Liver (tissue), 9 donors: ENCODE data around the gene ULK4. TPM values are rescaled to one million over a fixed set of nuclear protein-coding genes. Genes with fewer than 3 reads are reported as not detected.

Experiments
- DNase-seq: peaks from one replicate; pipeline ENCODE4 v3.0.0-alpha.2; 2017; ENCODE audit warnings: low spot score
- H3K27ac ChIP-seq, 2 donors: one replicate each; pipeline ENCODE4 v1.7.0; 2013; ENCODE audit warnings: inconsistent platforms in 2 of 2, low read length in 2 of 2, control low read depth in 1 of 2, low read depth in 1 of 2, mild to moderate bottlenecking in 1 of 2
- H3K27me3 ChIP-seq, 4 donors: one replicate each; pipeline versions ENCODE4 v1.6.1 to v1.7.0; 2013; ENCODE audit warnings: low read length in 3 of 4, inconsistent platforms in 1 of 4, mild to moderate bottlenecking in 1 of 4, moderate library complexity in 1 of 4; ENCODE audit not compliant: control insufficient read depth in 4 of 4, insufficient read depth in 4 of 4
- H3K36me3 ChIP-seq, 4 donors: one replicate each; pipeline versions ENCODE4 v1.6.1 to v1.7.0; 2013; ENCODE audit warnings: low read length in 3 of 4, mild to moderate bottlenecking in 3 of 4, low read depth in 1 of 4, moderate library complexity in 1 of 4; ENCODE audit not compliant: control insufficient read depth in 4 of 4, insufficient read depth in 3 of 4
- H3K4me1 ChIP-seq, 4 donors: one replicate each; pipeline versions ENCODE4 v1.6.1 to v1.7.0; 2013; ENCODE audit warnings: low read length in 3 of 4, mild to moderate bottlenecking in 3 of 4, moderate library complexity in 1 of 4; ENCODE audit not compliant: control insufficient read depth in 4 of 4, insufficient read depth in 4 of 4
- H3K4me3 ChIP-seq, 3 donors: one replicate each; pipeline versions ENCODE4 v1.6.1 to v1.7.0; 2013; ENCODE audit warnings: low read length in 3 of 3, control low read depth in 1 of 3, low read depth in 1 of 3, mild to moderate bottlenecking in 1 of 3
- H3K9ac ChIP-seq, 2 donors: one replicate each; pipeline ENCODE4 v1.7.0; 2013; ENCODE audit warnings: low read length in 2 of 2, mild to moderate bottlenecking in 2 of 2, moderate library complexity in 2 of 2, control low read depth in 1 of 2, low read depth in 1 of 2
- H3K9me3 ChIP-seq, 4 donors: one replicate each; pipeline versions ENCODE4 v1.6.1 to v1.7.0; 2013; ENCODE audit warnings: low read length in 3 of 4; ENCODE audit not compliant: control insufficient read depth in 4 of 4
- EGR1 ChIP-seq, 2 donors: IDR thresholded peaks; 2 replicates each; pipeline ENCODE4 v1.6.1; 2016 to 2018; ENCODE audit warnings: antibody characterized with exemption in 2 of 2, low read depth in 2 of 2
- FOXA1 ChIP-seq: IDR thresholded peaks from 2 replicates; pipeline ENCODE4 v1.6.1; 2016; ENCODE audit warnings: antibody characterized with exemption
- FOXA2 ChIP-seq: IDR thresholded peaks from 2 replicates; pipeline ENCODE4 v1.6.1; 2016; ENCODE audit warnings: antibody characterized with exemption
- GABPA ChIP-seq, 2 donors: IDR thresholded peaks in 1 of 2; conservative IDR thresholded peaks in 1 of 2; 2 replicates each; pipeline ENCODE4 v1.6.1; 2016; ENCODE audit warnings: antibody characterized with exemption in 2 of 2, mild to moderate bottlenecking in 1 of 2, moderate library complexity in 1 of 2
- HNF4A ChIP-seq, 2 donors: conservative IDR thresholded peaks; 2 replicates each; pipeline ENCODE4 v1.6.1; 2016; ENCODE audit warnings: antibody characterized with exemption in 2 of 2, mild to moderate bottlenecking in 2 of 2
- HNF4G ChIP-seq: IDR thresholded peaks from 2 replicates; pipeline ENCODE4 v1.6.1; 2016; ENCODE audit warnings: antibody characterized with exemption
- JUND ChIP-seq, 2 donors: IDR thresholded peaks; 2 replicates each; pipeline ENCODE4 v1.6.1; 2016; ENCODE audit warnings: antibody characterized with exemption in 2 of 2
- NR2F2 ChIP-seq: IDR thresholded peaks from 2 replicates; pipeline ENCODE4 v1.6.1; 2016; ENCODE audit warnings: antibody characterized with exemption
- RAD21 ChIP-seq, 2 donors: IDR thresholded peaks; 2 replicates each; pipeline ENCODE4 v1.6.1; 2016; ENCODE audit warnings: antibody characterized with exemption in 2 of 2, mild to moderate bottlenecking in 2 of 2
- RXRA ChIP-seq, 2 donors: IDR thresholded peaks; 2 replicates each; pipeline ENCODE4 v1.6.1; 2017 to 2018; ENCODE audit warnings: antibody characterized with exemption in 2 of 2, mild to moderate bottlenecking in 1 of 2
- SP1 ChIP-seq: IDR thresholded peaks from 2 replicates; pipeline ENCODE4 v1.6.1; 2018; ENCODE audit warnings: antibody characterized with exemption, mild to moderate bottlenecking
- TAF1 ChIP-seq: conservative IDR thresholded peaks from 2 replicates; pipeline ENCODE4 v1.6.1; 2016; ENCODE audit warnings: antibody characterized with exemption, mild to moderate bottlenecking
- YY1 ChIP-seq: IDR thresholded peaks from 2 replicates; pipeline ENCODE4 v1.6.1; 2016; ENCODE audit warnings: antibody characterized with exemption, mild to moderate bottlenecking
- WGBS: extraction: QIAGEN DNeasy Blood & Tissue Kit; methylation state at CpG from one replicate; pipeline ENCODE4 v1.1.7; 2013; 5-methylcytosine and 5-hydroxymethylcytosine counted together
- polyA plus RNA-seq, 2 donors: library from polyadenylated mRNA; stranded (reverse) in 1 of 2; unstranded in 1 of 2; fragments of 200-250 nt in 1 of 2; fragments of >200 nt in 1 of 2; fragmentation: Nextera tagmentation in 1 of 2; extraction: Ambion mirVana in 1 of 2; gene quantifications; one replicate each; pipeline versions ENCODE4 v1.2.1 to v1.2.3, GENCODE V29; 2013 to 2015
- total RNA-seq, 2 donors: library from RNA; depleted of rRNA; stranded (reverse); fragments of >200 nt; gene quantifications; one replicate each; pipeline ENCODE4 v1.2.3, GENCODE V29; 2014
- TF ChIP-seq, protein P1 (sequence below): IDR thresholded peaks from 2 replicates; pipeline ENCODE4 v1.6.1; 2016; ENCODE audit warnings: antibody characterized with exemption
- TF ChIP-seq, protein P2 (sequence below): IDR thresholded peaks from 2 replicates; pipeline ENCODE4 v1.6.1; 2016; ENCODE audit warnings: antibody characterized with exemption, mild to moderate bottlenecking
- TF ChIP-seq, protein P3 (sequence below): IDR thresholded peaks from 2 replicates; pipeline ENCODE4 v1.6.1; 2016; ENCODE audit warnings: antibody characterized with exemption
- TF ChIP-seq, protein P4 (sequence below): IDR thresholded peaks from 2 replicates; pipeline ENCODE4 v1.6.1; 2016; ENCODE audit warnings: antibody characterized with exemption
- TF ChIP-seq, protein P5 (sequence below): fragments of 150-350 bp; IDR thresholded peaks from 2 replicates; pipeline ENCODE4 v1.5.1; 2017; ENCODE audit warnings: improper control_type of control experiment, low read depth, low read length; ENCODE audit not compliant: missing input control
- donor health status: healthy.
- donor health status: healthy.
- donor health status: healthy.
- donor health status: healthy.
- donor health status: healthy.

ULK4 gene
- total and polyA plus RNA-seq, 4 donors: 1.1 to 11.5 (median 3.2) TPM

DNA sequence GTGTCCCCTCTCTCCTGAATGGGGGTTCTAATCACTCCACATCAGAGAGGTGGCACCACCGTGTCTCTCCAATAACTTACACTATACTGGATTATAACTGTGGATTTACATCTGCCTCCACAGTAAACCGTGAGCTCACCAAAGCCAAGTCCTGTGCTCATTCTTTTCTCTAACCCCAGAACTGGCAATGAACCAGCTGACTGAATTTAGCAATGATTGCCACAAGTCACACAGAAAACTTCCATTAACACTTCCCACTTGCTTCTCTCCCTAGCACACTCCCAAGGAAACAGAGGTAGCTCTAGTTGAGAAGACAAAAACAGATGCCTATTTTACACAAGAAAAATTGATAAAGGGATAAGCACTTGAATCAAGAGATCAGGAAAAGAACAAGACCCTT lies 361.3 kb downstream of the ULK4 start:
- WGBS: 93% methylated on average over 2 of the region's 2 CpGs
- Histone ChIP-seq H3K27ac (no peak overlapping the region), H3K36me3 (no peaks in the 10 kb centered on the region), H3K9me3 (no peaks in the 10 kb centered on the region), H3K4me1 (no peaks in the 10 kb centered on the region), H3K27me3 (no peaks in the 10 kb centered on the region), H3K4me3 (no peak overlapping the region), H3K9ac (no peak overlapping the region)
- no peak for TF ChIP-seq NR2F2
- TF ChIP-seq, protein P1, sequence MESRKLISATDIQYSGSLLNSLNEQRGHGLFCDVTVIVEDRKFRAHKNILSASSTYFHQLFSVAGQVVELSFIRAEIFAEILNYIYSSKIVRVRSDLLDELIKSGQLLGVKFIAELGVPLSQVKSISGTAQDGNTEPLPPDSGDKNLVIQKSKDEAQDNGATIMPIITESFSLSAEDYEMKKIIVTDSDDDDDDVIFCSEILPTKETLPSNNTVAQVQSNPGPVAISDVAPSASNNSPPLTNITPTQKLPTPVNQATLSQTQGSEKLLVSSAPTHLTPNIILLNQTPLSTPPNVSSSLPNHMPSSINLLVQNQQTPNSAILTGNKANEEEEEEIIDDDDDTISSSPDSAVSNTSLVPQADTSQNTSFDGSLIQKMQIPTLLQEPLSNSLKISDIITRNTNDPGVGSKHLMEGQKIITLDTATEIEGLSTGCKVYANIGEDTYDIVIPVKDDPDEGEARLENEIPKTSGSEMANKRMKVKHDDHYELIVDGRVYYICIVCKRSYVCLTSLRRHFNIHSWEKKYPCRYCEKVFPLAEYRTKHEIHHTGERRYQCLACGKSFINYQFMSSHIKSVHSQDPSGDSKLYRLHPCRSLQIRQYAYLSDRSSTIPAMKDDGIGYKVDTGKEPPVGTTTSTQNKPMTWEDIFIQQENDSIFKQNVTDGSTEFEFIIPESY: no peak
- TF ChIP-seq HNF4A (conservative IDR thresholded peaks at IDR 0.05): no peak
- TF ChIP-seq, protein P2, sequence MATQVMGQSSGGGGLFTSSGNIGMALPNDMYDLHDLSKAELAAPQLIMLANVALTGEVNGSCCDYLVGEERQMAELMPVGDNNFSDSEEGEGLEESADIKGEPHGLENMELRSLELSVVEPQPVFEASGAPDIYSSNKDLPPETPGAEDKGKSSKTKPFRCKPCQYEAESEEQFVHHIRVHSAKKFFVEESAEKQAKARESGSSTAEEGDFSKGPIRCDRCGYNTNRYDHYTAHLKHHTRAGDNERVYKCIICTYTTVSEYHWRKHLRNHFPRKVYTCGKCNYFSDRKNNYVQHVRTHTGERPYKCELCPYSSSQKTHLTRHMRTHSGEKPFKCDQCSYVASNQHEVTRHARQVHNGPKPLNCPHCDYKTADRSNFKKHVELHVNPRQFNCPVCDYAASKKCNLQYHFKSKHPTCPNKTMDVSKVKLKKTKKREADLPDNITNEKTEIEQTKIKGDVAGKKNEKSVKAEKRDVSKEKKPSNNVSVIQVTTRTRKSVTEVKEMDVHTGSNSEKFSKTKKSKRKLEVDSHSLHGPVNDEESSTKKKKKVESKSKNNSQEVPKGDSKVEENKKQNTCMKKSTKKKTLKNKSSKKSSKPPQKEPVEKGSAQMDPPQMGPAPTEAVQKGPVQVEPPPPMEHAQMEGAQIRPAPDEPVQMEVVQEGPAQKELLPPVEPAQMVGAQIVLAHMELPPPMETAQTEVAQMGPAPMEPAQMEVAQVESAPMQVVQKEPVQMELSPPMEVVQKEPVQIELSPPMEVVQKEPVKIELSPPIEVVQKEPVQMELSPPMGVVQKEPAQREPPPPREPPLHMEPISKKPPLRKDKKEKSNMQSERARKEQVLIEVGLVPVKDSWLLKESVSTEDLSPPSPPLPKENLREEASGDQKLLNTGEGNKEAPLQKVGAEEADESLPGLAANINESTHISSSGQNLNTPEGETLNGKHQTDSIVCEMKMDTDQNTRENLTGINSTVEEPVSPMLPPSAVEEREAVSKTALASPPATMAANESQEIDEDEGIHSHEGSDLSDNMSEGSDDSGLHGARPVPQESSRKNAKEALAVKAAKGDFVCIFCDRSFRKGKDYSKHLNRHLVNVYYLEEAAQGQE: no peak
- no peak for TF ChIP-seq SP1
- TF ChIP-seq YY1: no peak
- TF ChIP-seq GABPA (IDR thresholded peaks at IDR 0.05 in 1 of 2, conservative IDR thresholded peaks at IDR 0.05 in 1 of 2): no peak
- no peak for TF ChIP-seq TAF1
- TF ChIP-seq, protein P3, sequence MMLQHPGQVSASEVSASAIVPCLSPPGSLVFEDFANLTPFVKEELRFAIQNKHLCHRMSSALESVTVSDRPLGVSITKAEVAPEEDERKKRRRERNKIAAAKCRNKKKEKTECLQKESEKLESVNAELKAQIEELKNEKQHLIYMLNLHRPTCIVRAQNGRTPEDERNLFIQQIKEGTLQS: no peak
- TF ChIP-seq RAD21 (IDR thresholded peaks at IDR 0.05): no peak
- no peak for TF ChIP-seq JUND (IDR thresholded peaks at IDR 0.05)
- TF ChIP-seq FOXA2: no peak
- no peak for TF ChIP-seq EGR1 (IDR thresholded peaks at IDR 0.05; ENCODE audit: low read depth in 2 of 2)
- no peak for TF ChIP-seq RXRA (IDR thresholded peaks at IDR 0.05)
- TF ChIP-seq HNF4G: no peak
- no peak for TF ChIP-seq FOXA1
- TF ChIP-seq, protein P4, sequence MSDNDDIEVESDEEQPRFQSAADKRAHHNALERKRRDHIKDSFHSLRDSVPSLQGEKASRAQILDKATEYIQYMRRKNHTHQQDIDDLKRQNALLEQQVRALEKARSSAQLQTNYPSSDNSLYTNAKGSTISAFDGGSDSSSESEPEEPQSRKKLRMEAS: no peak
- TF ChIP-seq, protein P5, sequence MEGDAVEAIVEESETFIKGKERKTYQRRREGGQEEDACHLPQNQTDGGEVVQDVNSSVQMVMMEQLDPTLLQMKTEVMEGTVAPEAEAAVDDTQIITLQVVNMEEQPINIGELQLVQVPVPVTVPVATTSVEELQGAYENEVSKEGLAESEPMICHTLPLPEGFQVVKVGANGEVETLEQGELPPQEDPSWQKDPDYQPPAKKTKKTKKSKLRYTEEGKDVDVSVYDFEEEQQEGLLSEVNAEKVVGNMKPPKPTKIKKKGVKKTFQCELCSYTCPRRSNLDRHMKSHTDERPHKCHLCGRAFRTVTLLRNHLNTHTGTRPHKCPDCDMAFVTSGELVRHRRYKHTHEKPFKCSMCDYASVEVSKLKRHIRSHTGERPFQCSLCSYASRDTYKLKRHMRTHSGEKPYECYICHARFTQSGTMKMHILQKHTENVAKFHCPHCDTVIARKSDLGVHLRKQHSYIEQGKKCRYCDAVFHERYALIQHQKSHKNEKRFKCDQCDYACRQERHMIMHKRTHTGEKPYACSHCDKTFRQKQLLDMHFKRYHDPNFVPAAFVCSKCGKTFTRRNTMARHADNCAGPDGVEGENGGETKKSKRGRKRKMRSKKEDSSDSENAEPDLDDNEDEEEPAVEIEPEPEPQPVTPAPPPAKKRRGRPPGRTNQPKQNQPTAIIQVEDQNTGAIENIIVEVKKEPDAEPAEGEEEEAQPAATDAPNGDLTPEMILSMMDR: no peak
- DNase-seq: no peak
